Measurements from ENCODE around the gene NDUFS2.

GRCh38 chr1:161199506-161200139 lies 2.5 kb upstream of the NDUFS2 start:
- TF ChIP-seq POLR2A (IDR thresholded peaks at IDR 0.05; ENCODE audit: control extremely low read depth in 1 of 2, low read depth in 2 of 2, low read length in 2 of 2) (no peak; a peak in 1 of 3 replicates), POLR2AphosphoS5 (IDR thresholded peaks at IDR 0.05; ENCODE audit: low read depth, low read length) (no peak), CTCF (IDR thresholded peaks at IDR 0.05; ENCODE audit: control extremely low read depth in 1 of 3, insufficient read depth in 1 of 3, low read depth in 1 of 3, low read length in 3 of 3) (no peak), ATF3 (IDR thresholded peaks at IDR 0.05; ENCODE audit: insufficient read depth, low read depth, low read length) (no peak), RBBP5 (IDR thresholded peaks at IDR 0.05; ENCODE audit: borderline replicate concordance, low read depth, low read length) (no peak), RAD21 (IDR thresholded peaks at IDR 0.05 in 1 of 2, conservative IDR thresholded peaks at IDR 0.05 in 1 of 2; ENCODE audit: low read depth in 2 of 2, low read length in 2 of 2) (no peak), NANOG (IDR thresholded peaks at IDR 0.05; ENCODE audit: insufficient read depth, low read depth, low read length, poor library complexity, severe bottlenecking) (no peak), RFX5 (IDR thresholded peaks at IDR 0.05; ENCODE audit: borderline replicate concordance, low read depth, low read length) (no peak), YY1 (IDR thresholded peaks at IDR 0.05; ENCODE audit: low read depth, low read length) (no peak), RXRA (IDR thresholded peaks at IDR 0.05; ENCODE audit: insufficient read depth, low read depth, low read length) (no peak), USF2 (IDR thresholded peaks at IDR 0.05; ENCODE audit: low read length) (no peak), ASH2L (IDR thresholded peaks at IDR 0.05; ENCODE audit: low read length) (no peak), JUN (IDR thresholded peaks at IDR 0.05; ENCODE audit: low read depth, low read length) (no peak), TAF1 (IDR thresholded peaks at IDR 0.05; ENCODE audit: low read depth, low read length) (no peak)

All from H1 (cell line).